ENCODE results near the gene COP1. TPM values are rescaled to one million over a fixed set of nuclear protein-coding genes. Genes with fewer than 3 reads are reported as not detected.
"Not testable (repeated sequence)": the region's sequence is repeated elsewhere in the genome, so short reads cannot be mapped to it uniquely, and the experiment has no call there.

The COP1 gene
- total RNA-seq, 4 donors from 2014 or later = 37.7 to 51.4 (median 44.8) TPM

DNA sequence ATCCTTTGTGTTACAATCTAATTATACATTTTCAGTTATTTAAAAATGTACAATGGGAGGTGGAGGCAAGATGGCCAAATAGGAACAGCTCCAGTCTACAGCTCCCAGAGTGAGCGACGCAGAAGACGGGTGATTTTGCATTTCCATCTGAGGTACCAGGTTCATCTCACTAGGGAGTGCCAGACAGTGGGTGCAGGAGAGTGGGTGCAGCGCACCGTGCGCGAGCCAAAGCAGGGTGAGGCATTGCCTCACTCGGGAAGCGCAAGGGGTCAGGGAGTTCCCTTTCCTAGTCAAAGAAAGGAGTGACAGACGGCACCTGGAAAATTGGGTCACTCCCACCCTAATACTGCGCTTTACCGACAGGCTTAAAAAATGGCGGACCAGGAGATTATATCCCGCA is 214.9 kb downstream of the COP1 start:
- H3K4me1 ChIP-seq, H3K4me3 ChIP-seq, H3K27ac ChIP-seq, ATAC-seq, H3K27me3 ChIP-seq, H3K9me3 ChIP-seq: not testable (repeated sequence)
- 89 to 90% methylated on average over 5 to 9 of the region's 14 CpGs for WGBS, 2 donors (ENCODE audit: low coverage in 1 of 2)
- H3K36me3 ChIP-seq = peaks cover 0 to 23% of the 10 kb centered on the region in 2 donors

DNA sequence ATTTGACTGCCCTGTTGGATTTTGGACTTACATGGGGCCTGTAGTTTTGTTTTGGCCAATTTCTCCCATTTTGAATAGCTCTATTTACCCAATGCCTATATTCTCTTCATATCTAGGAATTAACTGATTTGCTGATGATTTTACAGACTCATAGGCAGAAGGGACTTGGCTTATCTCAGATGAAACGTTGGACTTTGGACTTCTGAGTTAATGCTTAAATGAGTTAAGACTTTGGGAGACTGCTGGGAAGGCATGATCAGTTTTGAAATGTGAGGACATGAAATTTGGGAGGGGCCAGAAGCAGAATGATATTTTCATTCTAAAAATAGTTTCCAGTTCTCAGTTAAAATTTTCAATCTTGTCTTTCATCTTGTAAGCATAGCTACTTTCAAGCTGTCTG is 222.3 kb downstream of the COP1 start:
- TF ChIP-seq POLR2A (IDR thresholded peaks at IDR 0.05) (no peak), POLR2AphosphoS5 (IDR thresholded peaks at IDR 0.05) (no peak), EP300 (IDR thresholded peaks at IDR 0.05) (no peak)
- TF ChIP-seq, protein P1, sequence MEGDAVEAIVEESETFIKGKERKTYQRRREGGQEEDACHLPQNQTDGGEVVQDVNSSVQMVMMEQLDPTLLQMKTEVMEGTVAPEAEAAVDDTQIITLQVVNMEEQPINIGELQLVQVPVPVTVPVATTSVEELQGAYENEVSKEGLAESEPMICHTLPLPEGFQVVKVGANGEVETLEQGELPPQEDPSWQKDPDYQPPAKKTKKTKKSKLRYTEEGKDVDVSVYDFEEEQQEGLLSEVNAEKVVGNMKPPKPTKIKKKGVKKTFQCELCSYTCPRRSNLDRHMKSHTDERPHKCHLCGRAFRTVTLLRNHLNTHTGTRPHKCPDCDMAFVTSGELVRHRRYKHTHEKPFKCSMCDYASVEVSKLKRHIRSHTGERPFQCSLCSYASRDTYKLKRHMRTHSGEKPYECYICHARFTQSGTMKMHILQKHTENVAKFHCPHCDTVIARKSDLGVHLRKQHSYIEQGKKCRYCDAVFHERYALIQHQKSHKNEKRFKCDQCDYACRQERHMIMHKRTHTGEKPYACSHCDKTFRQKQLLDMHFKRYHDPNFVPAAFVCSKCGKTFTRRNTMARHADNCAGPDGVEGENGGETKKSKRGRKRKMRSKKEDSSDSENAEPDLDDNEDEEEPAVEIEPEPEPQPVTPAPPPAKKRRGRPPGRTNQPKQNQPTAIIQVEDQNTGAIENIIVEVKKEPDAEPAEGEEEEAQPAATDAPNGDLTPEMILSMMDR (IDR thresholded peaks at IDR 0.05) = no peak
- H3K9me3 ChIP-seq = peaks cover 0 to 20% (median 0%) of the 10 kb centered on the region in 3 donors
- ATAC-seq = no peak
- no peak overlapping the region for H3K4me3 ChIP-seq
- no peak overlapping the region for H3K27ac ChIP-seq
- 53 to 67% methylated on average over 1 of the region's 1 CpG for WGBS, 2 donors (ENCODE audit: low coverage in 1 of 2)
- H3K36me3 ChIP-seq = peaks cover 0 to 80% of the 10 kb centered on the region in 2 donors
- H3K4me1 ChIP-seq = no peaks in the 10 kb centered on the region
- H3K27me3 ChIP-seq = no peaks in the 10 kb centered on the region

DNA sequence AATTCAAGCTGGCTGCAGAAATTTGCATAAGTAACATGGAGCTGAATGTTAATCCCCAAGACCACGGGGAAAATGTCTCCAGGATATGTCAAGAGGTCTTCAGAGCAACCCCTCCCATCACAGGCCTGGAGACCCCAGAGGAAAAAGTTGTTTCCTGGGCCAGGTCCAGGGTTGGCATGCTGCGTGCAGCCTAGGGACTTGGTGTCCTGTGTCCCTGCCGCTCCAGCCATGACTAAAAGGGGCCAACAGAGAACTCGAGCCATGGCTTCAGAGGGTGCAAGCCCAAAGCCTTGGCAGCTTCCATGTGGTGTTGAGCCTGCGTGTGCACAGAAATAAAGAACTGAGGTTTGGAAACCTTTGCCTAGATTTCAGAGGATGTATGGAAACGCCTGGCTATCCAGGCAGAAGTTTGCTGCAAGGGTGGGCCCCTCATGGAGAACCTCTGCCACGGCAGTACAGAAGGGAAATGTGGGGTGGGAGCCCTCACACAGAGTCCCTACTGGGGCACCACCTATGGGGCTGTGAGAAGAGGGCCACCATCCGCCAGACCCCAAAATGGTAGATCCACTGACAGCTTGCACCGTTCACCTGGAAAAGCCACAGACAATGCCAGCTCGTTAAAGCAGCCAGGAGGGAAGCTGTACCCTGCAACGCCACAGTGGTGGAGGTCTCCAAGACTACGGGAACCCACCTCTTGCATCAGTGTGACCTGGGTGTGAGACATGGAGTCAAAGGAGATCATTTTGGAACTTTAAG is 222.9 kb downstream of the COP1 start:
- H3K27ac ChIP-seq = no peak overlapping the region
- peaks cover 0 to 20% (median 0%) of the 10 kb centered on the region in 3 donors for H3K9me3 ChIP-seq
- H3K36me3 ChIP-seq = peaks cover 0 to 80% of the 10 kb centered on the region in 2 donors
- WGBS, 2 donors (ENCODE audit: low coverage in 1 of 2) = 96 to 100% methylated on average over 2 to 5 of the region's 12 CpGs
- ATAC-seq = no peak
- H3K4me3 ChIP-seq = no peak overlapping the region
- H3K27me3 ChIP-seq = no peaks in the 10 kb centered on the region
- H3K4me1 ChIP-seq = peaks cover 0 to 4% (median 0%) of the 10 kb centered on the region in 3 donors
- TF ChIP-seq POLR2AphosphoS5 (IDR thresholded peaks at IDR 0.05) = no peak
- TF ChIP-seq EP300 (IDR thresholded peaks at IDR 0.05) = no peak
- TF ChIP-seq POLR2A (IDR thresholded peaks at IDR 0.05) = no peak
- TF ChIP-seq, protein P1 (IDR thresholded peaks at IDR 0.05) = no peak

DNA sequence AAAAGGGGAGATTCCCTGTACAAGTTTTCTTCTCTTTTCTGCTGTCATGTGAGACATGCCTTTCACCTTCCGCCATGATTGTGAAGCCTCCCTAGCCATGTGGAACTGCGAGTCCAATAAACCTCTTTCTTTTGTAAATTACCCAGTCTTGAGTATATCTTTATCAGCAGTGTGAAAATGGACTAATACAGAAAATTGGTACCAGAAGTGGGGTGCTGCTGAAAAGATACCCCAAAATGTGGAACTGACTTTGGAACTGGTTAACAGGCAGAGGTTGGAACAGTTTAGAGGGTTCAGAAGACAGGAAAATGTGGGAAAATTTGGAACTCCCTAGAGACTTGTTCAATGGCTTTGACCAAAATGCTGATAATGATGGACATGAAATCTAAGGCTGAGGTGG is 223.7 kb downstream of the COP1 start:
- Histone ChIP-seq H3K36me3 (peaks cover 0 to 71% of the 10 kb centered on the region in 2 donors), H3K9me3 (peaks cover 0 to 20% (median 0%) of the 10 kb centered on the region in 3 donors), H3K4me1 (peaks cover 0 to 13% (median 2%) of the 10 kb centered on the region in 3 donors)
- WGBS, 2 donors (ENCODE audit: low coverage in 1 of 2) = 100% methylated on average over 2 of the region's 2 CpGs
- H3K4me3 ChIP-seq, H3K27me3 ChIP-seq, ATAC-seq, H3K27ac ChIP-seq: not testable (repeated sequence)

DNA sequence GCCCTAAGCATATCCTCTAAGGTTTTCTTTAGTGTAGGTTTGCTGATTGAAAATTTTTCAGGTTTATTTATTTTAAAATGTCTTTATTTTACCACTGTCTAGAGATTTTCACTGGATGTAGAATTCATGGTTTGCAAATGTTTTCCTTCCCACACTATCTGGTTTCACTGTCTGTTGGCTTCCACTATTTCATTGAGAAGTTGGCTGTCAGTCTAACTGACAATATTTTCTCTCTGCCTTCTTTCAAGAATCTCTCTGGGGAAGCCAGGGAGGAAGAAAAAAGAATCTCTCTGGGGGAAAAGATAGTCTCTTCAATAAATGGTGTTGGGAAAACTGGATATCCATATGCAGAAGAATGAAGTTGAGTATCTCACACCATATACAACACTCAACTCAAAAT is 226.0 kb downstream of the COP1 start:
- no peak for ATAC-seq
- no peaks in the 10 kb centered on the region for H3K27me3 ChIP-seq
- peaks cover 0 to 51% of the 10 kb centered on the region in 2 donors for H3K36me3 ChIP-seq
- peaks cover 0 to 14% (median 3%) of the 10 kb centered on the region in 3 donors for H3K4me1 ChIP-seq
- peaks cover 0 to 20% (median 0%) of the 10 kb centered on the region in 3 donors for H3K9me3 ChIP-seq
- H3K4me3 ChIP-seq = no peak overlapping the region
- TF ChIP-seq POLR2A (IDR thresholded peaks at IDR 0.05) = no peak
- no peak overlapping the region for H3K27ac ChIP-seq

DNA sequence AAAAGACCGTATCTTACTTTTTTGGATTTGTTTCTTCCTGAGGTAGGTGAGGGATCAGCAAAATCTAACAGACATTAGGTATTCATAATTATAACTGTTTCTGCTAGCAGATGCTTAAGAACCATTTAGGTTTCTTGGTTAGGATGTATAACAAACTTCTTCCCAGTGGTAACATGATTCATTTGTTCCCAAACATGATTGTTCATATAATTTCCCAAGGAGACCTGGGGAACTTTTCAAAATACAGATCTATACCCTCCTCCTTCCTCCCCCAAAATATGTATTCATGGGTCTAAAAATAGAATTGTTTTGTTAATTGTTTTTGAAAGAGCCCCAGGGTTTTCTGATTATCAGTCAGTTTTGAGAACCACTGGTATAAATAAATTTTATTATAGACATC is 228.2 kb downstream of the COP1 start:
- no peaks in the 10 kb centered on the region for H3K27me3 ChIP-seq
- TF ChIP-seq EP300 (IDR thresholded peaks at IDR 0.05) (no peak), POLR2AphosphoS5 (IDR thresholded peaks at IDR 0.05) (no peak), POLR2A (IDR thresholded peaks at IDR 0.05) (no peak)
- TF ChIP-seq, protein P1 (IDR thresholded peaks at IDR 0.05) = no peak
- no peak for ATAC-seq
- peaks cover 0 to 29% of the 10 kb centered on the region in 2 donors for H3K36me3 ChIP-seq
- peaks cover 0 to 14% (median 3%) of the 10 kb centered on the region in 3 donors for H3K4me1 ChIP-seq
- H3K9me3 ChIP-seq = peaks cover 0 to 15% (median 0%) of the 10 kb centered on the region in 3 donors
- no peak overlapping the region for H3K4me3 ChIP-seq
- 76 to 100% methylated on average over 1 of the region's 1 CpG for WGBS, 2 donors (ENCODE audit: low coverage in 1 of 2)
- H3K27ac ChIP-seq = no peak overlapping the region
